NB4 (cell line): ENCODE measurements around the gene DENND10.

Experiments
- POLR2A ChIP-seq: IDR thresholded peaks from 2 replicates; pipeline ENCODE4 v1.6.1; 2011; ENCODE audit warnings: mild to moderate bottlenecking; ENCODE audit not compliant: insufficient read length; ENCODE audit errors: extremely low read depth
- TF ChIP-seq, protein P1 (sequence below): IDR thresholded peaks from one replicate; pipeline ENCODE4 v1.5.1; 2012; ENCODE audit warnings: low read depth, low read length

- no peak for TF ChIP-seq POLR2A
- TF ChIP-seq, protein P1, sequence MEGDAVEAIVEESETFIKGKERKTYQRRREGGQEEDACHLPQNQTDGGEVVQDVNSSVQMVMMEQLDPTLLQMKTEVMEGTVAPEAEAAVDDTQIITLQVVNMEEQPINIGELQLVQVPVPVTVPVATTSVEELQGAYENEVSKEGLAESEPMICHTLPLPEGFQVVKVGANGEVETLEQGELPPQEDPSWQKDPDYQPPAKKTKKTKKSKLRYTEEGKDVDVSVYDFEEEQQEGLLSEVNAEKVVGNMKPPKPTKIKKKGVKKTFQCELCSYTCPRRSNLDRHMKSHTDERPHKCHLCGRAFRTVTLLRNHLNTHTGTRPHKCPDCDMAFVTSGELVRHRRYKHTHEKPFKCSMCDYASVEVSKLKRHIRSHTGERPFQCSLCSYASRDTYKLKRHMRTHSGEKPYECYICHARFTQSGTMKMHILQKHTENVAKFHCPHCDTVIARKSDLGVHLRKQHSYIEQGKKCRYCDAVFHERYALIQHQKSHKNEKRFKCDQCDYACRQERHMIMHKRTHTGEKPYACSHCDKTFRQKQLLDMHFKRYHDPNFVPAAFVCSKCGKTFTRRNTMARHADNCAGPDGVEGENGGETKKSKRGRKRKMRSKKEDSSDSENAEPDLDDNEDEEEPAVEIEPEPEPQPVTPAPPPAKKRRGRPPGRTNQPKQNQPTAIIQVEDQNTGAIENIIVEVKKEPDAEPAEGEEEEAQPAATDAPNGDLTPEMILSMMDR: no peak
Measured at GRCh38 chr10:119140603-119141245, 36.8 kb downstream of the DENND10 start.
